Measurements from ENCODE around the gene LMOD1. TPM values are rescaled to one million over a fixed set of nuclear protein-coding genes. Genes with fewer than 3 reads are reported as not detected.
"Not testable (repeated sequence)": the region's sequence is repeated elsewhere in the genome, so short reads cannot be mapped to it uniquely, and the experiment has no call there.

LMOD1 gene
- total RNA-seq, 4 donors from 2014 or later = 86.9 to 165 (median 107) TPM

- 87% methylated on average over 16 of the region's 16 CpGs for WGBS, 2 donors
- DNase-seq (ENCODE audit: low spot score in 2 of 2) = no peak
- no peaks in the 10 kb centered on the region for H3K9me3 ChIP-seq
- H3K4me3 ChIP-seq = no peak overlapping the region
- no peaks in the 10 kb centered on the region for H3K27me3 ChIP-seq
- H3K27ac ChIP-seq = no peak overlapping the region
- TF ChIP-seq CTCF (IDR thresholded peaks at IDR 0.05) (no peak), POLR2A (IDR thresholded peaks at IDR 0.05) (no peak), EP300 (IDR thresholded peaks at IDR 0.05) (no peak)
- H3K4me1 ChIP-seq = peaks cover 0 to 13% (median 0%) of the 10 kb centered on the region in 4 donors
- peaks cover 7 to 69% (median 9%) of the 10 kb centered on the region in 3 donors for H3K36me3 ChIP-seq
Measured at GRCh38 chr1:201968202-201968925, 22.0 kb upstream of the LMOD1 start.

- no peaks in the 10 kb centered on the region for H3K9me3 ChIP-seq
- no peaks in the 10 kb centered on the region for H3K27me3 ChIP-seq
- TF ChIP-seq CTCF (IDR thresholded peaks at IDR 0.05) (no peak), POLR2A (IDR thresholded peaks at IDR 0.05) (no peak), EP300 (IDR thresholded peaks at IDR 0.05) (no peak)
- H3K36me3 ChIP-seq = peaks cover 7 to 91% (median 9%) of the 10 kb centered on the region in 3 donors
- peaks cover 0 to 3% (median 0%) of the 10 kb centered on the region in 4 donors for H3K4me1 ChIP-seq
- H3K4me3 ChIP-seq = no peak overlapping the region
- DNase-seq (ENCODE audit: low spot score in 2 of 2) = no peak
- no peak overlapping the region for H3K27ac ChIP-seq
- 83 to 94% methylated on average over 5 of the region's 5 CpGs for WGBS, 2 donors
Measured at GRCh38 chr1:201966171-201966570, 19.8 kb upstream of the LMOD1 start.

GRCh38 chr1:201964261-201964660, 17.9 kb upstream of the LMOD1 start:
- WGBS, 2 donors = 81 to 92% methylated on average over 1 of the region's 1 CpG
- DNase-seq (ENCODE audit: low spot score in 2 of 2) = no peak
- Histone ChIP-seq H3K36me3 (peaks cover 4 to 99% (median 9%) of the 10 kb centered on the region in 3 donors), H3K4me3 (no peak overlapping the region), H3K27me3 (no peaks in the 10 kb centered on the region), H3K27ac (no peak overlapping the region), H3K9me3 (no peaks in the 10 kb centered on the region), H3K4me1 (no peaks in the 10 kb centered on the region)
- TF ChIP-seq POLR2A (IDR thresholded peaks at IDR 0.05) = no peak
- TF ChIP-seq EP300 (IDR thresholded peaks at IDR 0.05) = no peak
- TF ChIP-seq CTCF (IDR thresholded peaks at IDR 0.05) = no peak

- not testable (repeated sequence) for H3K4me3 ChIP-seq; H3K9me3 ChIP-seq; H3K4me1 ChIP-seq; H3K27ac ChIP-seq; DNase-seq (ENCODE audit: low spot score in 2 of 2); H3K27me3 ChIP-seq
- H3K36me3 ChIP-seq = peaks cover 4 to 99% (median 23%) of the 10 kb centered on the region in 3 donors
- WGBS, 2 donors = 90% methylated on average over 10 of the region's 10 CpGs
Measured at GRCh38 chr1:201962382-201962781, 16.0 kb upstream of the LMOD1 start.

- no peak overlapping the region for H3K27ac ChIP-seq
- no peak for TF ChIP-seq EP300 (IDR thresholded peaks at IDR 0.05)
- no peak for TF ChIP-seq CTCF (IDR thresholded peaks at IDR 0.05)
- TF ChIP-seq POLR2A (IDR thresholded peaks at IDR 0.05) = no peak
- no peak overlapping the region for H3K4me3 ChIP-seq
- H3K27me3 ChIP-seq = no peaks in the 10 kb centered on the region
- 82 to 83% methylated on average over 5 of the region's 5 CpGs for WGBS, 2 donors
- H3K4me1 ChIP-seq = peaks cover 0 to 23% (median 12%) of the 10 kb centered on the region in 4 donors
- peaks cover 0 to 63% (median 16%) of the 10 kb centered on the region in 3 donors for H3K36me3 ChIP-seq
- H3K9me3 ChIP-seq = no peaks in the 10 kb centered on the region
- no peak for DNase-seq (ENCODE audit: low spot score in 2 of 2)
Measured at GRCh38 chr1:201958348-201958747, 12.0 kb upstream of the LMOD1 start.
